Endothelial cell of umbilical vein (primary cell): ENCODE measurements around the gene UBE2F. TPM values are rescaled to one million over a fixed set of nuclear protein-coding genes. Genes with fewer than 3 reads are reported as not detected.

Experiments
- BruUV-seq: library from RNA; stranded (reverse); fragments of 400-500 nt; replicated peaks from 2 replicates; lab custom pipeline; 2021; lab: Mats Ljungman, UMichigan
- CTCF ChIA-PET: fragments of 300-600, 350-600 bp; sonication (Branson Sonifier 250); formaldehyde crosslinking; loops from one replicate; lab custom pipeline; 2021; ENCODE audit warnings: antibody characterized with exemption, inconsistent platforms; lab: Charles Lee
- POLR2A ChIA-PET: fragments of 300-600, 350-600 bp; sonication (Branson Sonifier 250); formaldehyde crosslinking; loops from one replicate; lab custom pipeline; 2021; ENCODE audit warnings: antibody characterized with exemption, inconsistent platforms; lab: Charles Lee
- DNase-seq: peaks from one replicate; pipeline ENCODE4 v3.0.0-alpha.2; 2011; ENCODE audit warnings: low read depth, low spot score
- FAIRE-seq: peaks from 2 replicates; lab custom pipeline; 2011; peaks lifted over from hg19 to GRCh38; lab: Jason Lieb, UNC
- H2AFZ ChIP-seq: 2 replicates; pipeline ENCODE4 v1.6.0; 2012; ENCODE audit warnings: low read depth, low read length, control low read depth, inconsistent platforms
- H3K27ac ChIP-seq: 2 replicates; pipeline ENCODE4 v1.5.1; 2011; ENCODE audit warnings: low read depth, mild to moderate bottlenecking, control low read depth, low read length, moderate library complexity; ENCODE audit not compliant: insufficient read depth
- H3K27me3 ChIP-seq, 2 experiments: 2 replicates each; pipeline versions ENCODE4 v1.6.0 to v1.6.1; 2011; ENCODE audit warnings: low read length in 2 of 2, mixed read lengths in 1 of 2; ENCODE audit not compliant: control insufficient read depth in 2 of 2, insufficient read depth in 2 of 2
- H3K36me3 ChIP-seq, 2 experiments: 2 replicates in 1 of 2; 3 replicates in 1 of 2; pipeline ENCODE4 v1.5.1; 2011; ENCODE audit warnings: low read length in 2 of 2, mild to moderate bottlenecking in 1 of 2, moderate library complexity in 1 of 2; ENCODE audit not compliant: control insufficient read depth in 2 of 2, insufficient read depth in 2 of 2; ENCODE audit errors: extremely low read depth in 1 of 2
- H3K4me1 ChIP-seq: 3 replicates; pipeline ENCODE4 v1.5.1; 2011; ENCODE audit warnings: mild to moderate bottlenecking, low read length; ENCODE audit not compliant: control insufficient read depth, insufficient read depth; ENCODE audit errors: extremely low read depth
- H3K4me2 ChIP-seq: 2 replicates; pipeline ENCODE4 v1.6.1; 2011; ENCODE audit warnings: low read length, control low read depth, mixed read lengths; ENCODE audit not compliant: insufficient read depth
- H3K4me3 ChIP-seq, 3 experiments: fragments of 200-600 bp in 1 of 3; sonication (generic), shearing (Covaris generic) in 1 of 3; replicated peaks in 1 of 3; 2 replicates each; pipeline ENCODE4 v1.5.1; 2011 to 2016; ENCODE audit warnings: control low read depth in 3 of 3, low read length in 3 of 3, mild to moderate bottlenecking in 2 of 3, inconsistent platforms in 1 of 3, low read depth in 1 of 3, moderate library complexity in 1 of 3; ENCODE audit not compliant: insufficient read depth in 1 of 3
- H3K79me2 ChIP-seq: 2 replicates; pipeline ENCODE4 v1.6.0; 2012; ENCODE audit warnings: low read length, inconsistent platforms; ENCODE audit not compliant: control insufficient read depth, insufficient read depth
- H3K9ac ChIP-seq: replicated peaks from 2 replicates; pipeline ENCODE3; 2011; ENCODE audit warnings: low read length, control low read depth; ENCODE audit not compliant: insufficient read depth; ENCODE audit errors: extremely low read depth
- H3K9me1 ChIP-seq: replicated peaks from 3 replicates; pipeline ENCODE4 v1.6.0; 2011; ENCODE audit warnings: mild to moderate bottlenecking, low read length; ENCODE audit not compliant: control insufficient read depth, insufficient read depth; ENCODE audit errors: extremely low read depth
- H3K9me3 ChIP-seq: replicated peaks from 2 replicates; pipeline ENCODE4 v1.5.1; 2012; ENCODE audit warnings: low read length, inconsistent platforms; ENCODE audit not compliant: control insufficient read depth, insufficient read depth
- H4K20me1 ChIP-seq: replicated peaks from 2 replicates; pipeline ENCODE3; 2011; ENCODE audit warnings: mild to moderate bottlenecking, low read length; ENCODE audit not compliant: control insufficient read depth, insufficient read depth; ENCODE audit errors: extremely low read depth
- CTCF ChIP-seq, 2 donors: IDR thresholded peaks; 1 replicate in 1 of 2; 2 replicates in 1 of 2; pipeline ENCODE4 v1.5.1; 2011; ENCODE audit warnings: low read length in 2 of 2, mild to moderate bottlenecking in 2 of 2, moderate library complexity in 2 of 2, control low read depth in 1 of 2, inconsistent platforms in 1 of 2, low read depth in 1 of 2; ENCODE audit not compliant: insufficient read depth in 1 of 2; ENCODE audit errors: extremely low read depth in 1 of 2
- GATA2 ChIP-seq: IDR thresholded peaks from 2 replicates; pipeline ENCODE4 v1.7.0; 2011; ENCODE audit warnings: low read depth, mild to moderate bottlenecking, moderate library complexity, mixed read lengths, low read length; ENCODE audit not compliant: insufficient read length, insufficient read depth
- MYC ChIP-seq: IDR thresholded peaks from one replicate; pipeline ENCODE4 v1.6.1; 2011; ENCODE audit warnings: mild to moderate bottlenecking, low read depth, low read length
- POLR2A ChIP-seq: IDR thresholded peaks from 2 replicates; pipeline ENCODE4 v1.6.1; 2012; ENCODE audit warnings: low read depth, mild to moderate bottlenecking, control low read depth, low read length
- POLR2AphosphoS5 ChIP-seq: IDR thresholded peaks from 2 replicates; pipeline ENCODE4 v1.6.1; 2012; ENCODE audit warnings: low read depth, mild to moderate bottlenecking, control low read depth, low read length, moderate library complexity; ENCODE audit not compliant: insufficient read depth
- dilution Hi-C: fragments of 300-500 bp; cut with MboI; formaldehyde crosslinking; loops from one replicate; pipeline ENCODE4 v1.15.0; 2019; ENCODE audit warnings: low sequenced_read_pairs; ENCODE audit not compliant: extremely low pct_ligation_motif_present
- intact Hi-C: fragments of 100-400 bp; cut with micrococcal nuclease; formaldehyde crosslinking; loops from one replicate; pipeline ENCODE4 v1.10.0; 2022
- polyA plus RNA-seq, 4 experiments: library from polyadenylated mRNA; depleted of rRNA in 3 of 4; stranded (reverse) in 3 of 4; unstranded in 1 of 4; fragments of >200 nt; gene quantifications; 2 replicates each; pipeline versions ENCODE4 v1.2.1 to v1.2.3, GENCODE V29; 2011 to 2012; ENCODE audit warnings: missing spikeins in 1 of 4
- total RNA-seq: library from RNA; stranded (reverse); gene quantifications from 2 replicates; pipeline ENCODE4 v1.2.3, GENCODE V29; 2021
- TF ChIP-seq, protein P1 (sequence below): IDR thresholded peaks from 2 replicates; pipeline ENCODE4 v1.6.1; 2011; ENCODE audit not compliant: insufficient read depth, insufficient read length

Gene UBE2F
- total and polyA plus RNA-seq, 2 donors (not counting 3 experiments of a cell fraction or from before 2014, with no cell fraction given): 42.3 to 45.6 TPM

DNA sequence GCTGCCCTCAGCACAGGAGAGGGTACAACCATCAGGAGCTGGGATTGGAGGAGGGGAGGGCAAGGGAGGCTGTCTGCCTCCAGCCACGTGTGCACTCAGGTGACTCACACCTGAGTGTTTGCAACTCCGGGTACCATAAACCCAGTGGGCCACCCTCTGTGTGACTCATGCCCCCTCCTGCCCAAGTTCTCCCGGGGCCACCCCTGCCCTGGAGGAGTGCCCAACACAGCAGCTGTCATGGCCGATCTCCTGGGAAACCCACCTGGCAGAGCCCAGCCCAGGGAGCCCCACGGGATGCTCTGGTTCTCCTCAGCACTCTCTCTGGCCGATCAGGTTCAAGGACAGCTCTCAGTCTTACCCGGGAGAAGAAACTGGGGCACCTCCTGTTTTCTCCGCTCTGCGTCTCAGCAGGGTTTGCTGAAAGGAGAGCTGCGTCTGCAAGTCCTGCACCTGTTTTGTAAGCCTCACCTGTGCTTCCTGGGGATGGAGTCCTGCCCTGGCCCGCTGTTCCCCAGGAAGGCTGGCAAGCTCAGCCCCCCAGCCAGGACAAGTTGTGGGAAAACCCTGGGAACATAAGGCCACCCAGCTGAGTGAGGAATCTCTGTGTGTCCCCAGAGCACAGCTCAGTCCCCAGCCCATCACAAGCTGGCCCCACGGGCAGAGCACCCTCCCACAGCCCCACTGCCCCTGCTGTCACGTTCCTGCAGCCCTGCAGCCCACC is 44.0 kb upstream of the UBE2F start:
- TF ChIP-seq, protein P1, sequence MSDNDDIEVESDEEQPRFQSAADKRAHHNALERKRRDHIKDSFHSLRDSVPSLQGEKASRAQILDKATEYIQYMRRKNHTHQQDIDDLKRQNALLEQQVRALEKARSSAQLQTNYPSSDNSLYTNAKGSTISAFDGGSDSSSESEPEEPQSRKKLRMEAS: no peak
- TF ChIP-seq MYC (no peak), GATA2 (no peak), POLR2AphosphoS5 (no peak), CTCF (IDR thresholded peaks at IDR 0.05; ENCODE audit: extremely low read depth in 1 of 2, insufficient read depth in 1 of 2, low read depth in 1 of 2, low read length in 2 of 2) (no peak), POLR2A (no peak)
- dilution Hi-C loops: no loop called here
- no peaks in the 10 kb centered on the region for H4K20me1 ChIP-seq
- H3K27ac ChIP-seq: no peak overlapping the region
- intact Hi-C loops: loop anchor here (1.0 to 10.0 kb wide), 6 partner anchors 44 to 342 kb away; partner anchors contain the start of genes ESPNL and SCLY
- ChIA-PET POLR2A (no interaction called here), CTCF (interaction anchor here (0.5 to 1.9 kb wide), 23 partner anchors 9 to 544 kb away, joined by 3 to 10 read pairs (median 4); partner anchors contain the start of gene SCLY)
- no peaks in the 10 kb centered on the region for H3K9me1 ChIP-seq
- no peaks in the 10 kb centered on the region for H3K27me3 ChIP-seq
- H3K9ac ChIP-seq: no peak overlapping the region
- H3K4me3 ChIP-seq: no peak overlapping the region
- no peaks in the 10 kb centered on the region for H3K36me3 ChIP-seq
- H2AFZ ChIP-seq: no peak overlapping the region
- DNase-seq (no peak), FAIRE-seq (no peak)
- BruUV-seq: no TSS peak
- no peaks in the 10 kb centered on the region for H3K79me2 ChIP-seq
- no peaks in the 10 kb centered on the region for H3K9me3 ChIP-seq
- no peak overlapping the region for H3K4me2 ChIP-seq
- no peaks in the 10 kb centered on the region for H3K4me1 ChIP-seq
